Liver (tissue), 9 donors: ENCODE results near the gene UNC45B. TPM values are rescaled to one million over a fixed set of nuclear protein-coding genes. Genes with fewer than 3 reads are reported as not detected.

ENCODE experiments used
- DNase-seq: peaks from one replicate; pipeline ENCODE4 v3.0.0-alpha.2; 2017; ENCODE audit warnings: low spot score
- H3K27ac ChIP-seq, 2 donors: one replicate each; pipeline ENCODE4 v1.7.0; 2013; ENCODE audit warnings: inconsistent platforms in 2 of 2, low read length in 2 of 2, control low read depth in 1 of 2, low read depth in 1 of 2, mild to moderate bottlenecking in 1 of 2
- H3K27me3 ChIP-seq, 4 donors: one replicate each; pipeline versions ENCODE4 v1.6.1 to v1.7.0; 2013; ENCODE audit warnings: low read length in 3 of 4, inconsistent platforms in 1 of 4, mild to moderate bottlenecking in 1 of 4, moderate library complexity in 1 of 4; ENCODE audit not compliant: control insufficient read depth in 4 of 4, insufficient read depth in 4 of 4
- H3K36me3 ChIP-seq, 4 donors: one replicate each; pipeline versions ENCODE4 v1.6.1 to v1.7.0; 2013; ENCODE audit warnings: low read length in 3 of 4, mild to moderate bottlenecking in 3 of 4, low read depth in 1 of 4, moderate library complexity in 1 of 4; ENCODE audit not compliant: control insufficient read depth in 4 of 4, insufficient read depth in 3 of 4
- H3K4me1 ChIP-seq, 4 donors: one replicate each; pipeline versions ENCODE4 v1.6.1 to v1.7.0; 2013; ENCODE audit warnings: low read length in 3 of 4, mild to moderate bottlenecking in 3 of 4, moderate library complexity in 1 of 4; ENCODE audit not compliant: control insufficient read depth in 4 of 4, insufficient read depth in 4 of 4
- H3K4me3 ChIP-seq, 3 donors: one replicate each; pipeline versions ENCODE4 v1.6.1 to v1.7.0; 2013; ENCODE audit warnings: low read length in 3 of 3, control low read depth in 1 of 3, low read depth in 1 of 3, mild to moderate bottlenecking in 1 of 3
- H3K9ac ChIP-seq, 2 donors: one replicate each; pipeline ENCODE4 v1.7.0; 2013; ENCODE audit warnings: low read length in 2 of 2, mild to moderate bottlenecking in 2 of 2, moderate library complexity in 2 of 2, control low read depth in 1 of 2, low read depth in 1 of 2
- H3K9me3 ChIP-seq, 4 donors: one replicate each; pipeline versions ENCODE4 v1.6.1 to v1.7.0; 2013; ENCODE audit warnings: low read length in 3 of 4; ENCODE audit not compliant: control insufficient read depth in 4 of 4
- ATF3 ChIP-seq: IDR thresholded peaks from 2 replicates; pipeline ENCODE4 v1.6.1; 2016; ENCODE audit warnings: antibody characterized with exemption
- EGR1 ChIP-seq, 2 donors: IDR thresholded peaks; 2 replicates each; pipeline ENCODE4 v1.6.1; 2016 to 2018; ENCODE audit warnings: antibody characterized with exemption in 2 of 2, low read depth in 2 of 2
- FOXA2 ChIP-seq: IDR thresholded peaks from 2 replicates; pipeline ENCODE4 v1.6.1; 2016; ENCODE audit warnings: antibody characterized with exemption
- GABPA ChIP-seq, 2 donors: IDR thresholded peaks in 1 of 2; conservative IDR thresholded peaks in 1 of 2; 2 replicates each; pipeline ENCODE4 v1.6.1; 2016; ENCODE audit warnings: antibody characterized with exemption in 2 of 2, mild to moderate bottlenecking in 1 of 2, moderate library complexity in 1 of 2
- RAD21 ChIP-seq, 2 donors: IDR thresholded peaks; 2 replicates each; pipeline ENCODE4 v1.6.1; 2016; ENCODE audit warnings: antibody characterized with exemption in 2 of 2, mild to moderate bottlenecking in 2 of 2
- SP1 ChIP-seq: IDR thresholded peaks from 2 replicates; pipeline ENCODE4 v1.6.1; 2018; ENCODE audit warnings: antibody characterized with exemption, mild to moderate bottlenecking
- TAF1 ChIP-seq: conservative IDR thresholded peaks from 2 replicates; pipeline ENCODE4 v1.6.1; 2016; ENCODE audit warnings: antibody characterized with exemption, mild to moderate bottlenecking
- YY1 ChIP-seq: IDR thresholded peaks from 2 replicates; pipeline ENCODE4 v1.6.1; 2016; ENCODE audit warnings: antibody characterized with exemption, mild to moderate bottlenecking
- ZBTB33 ChIP-seq: IDR thresholded peaks from 2 replicates; pipeline ENCODE4 v1.6.1; 2016; ENCODE audit warnings: antibody characterized with exemption
- WGBS: extraction: QIAGEN DNeasy Blood & Tissue Kit; methylation state at CpG from one replicate; pipeline ENCODE4 v1.1.7; 2013; 5-methylcytosine and 5-hydroxymethylcytosine counted together
- polyA plus RNA-seq, 2 donors: library from polyadenylated mRNA; stranded (reverse) in 1 of 2; unstranded in 1 of 2; fragments of 200-250 nt in 1 of 2; fragments of >200 nt in 1 of 2; fragmentation: Nextera tagmentation in 1 of 2; extraction: Ambion mirVana in 1 of 2; gene quantifications; one replicate each; pipeline versions ENCODE4 v1.2.1 to v1.2.3, GENCODE V29; 2013 to 2015
- total RNA-seq, 2 donors: library from RNA; depleted of rRNA; stranded (reverse); fragments of >200 nt; gene quantifications; one replicate each; pipeline ENCODE4 v1.2.3, GENCODE V29; 2014
- TF ChIP-seq, protein P1 (sequence below): IDR thresholded peaks from 2 replicates; pipeline ENCODE4 v1.6.1; 2016; ENCODE audit warnings: antibody characterized with exemption, mild to moderate bottlenecking
- donor health status: healthy.
- donor health status: healthy.
- donor health status: healthy.
- donor health status: healthy.
- donor health status: healthy.

Gene UNC45B
- total and polyA plus RNA-seq, 4 donors, result 0.02 to 0.09 TPM; not detected in 2

DNA sequence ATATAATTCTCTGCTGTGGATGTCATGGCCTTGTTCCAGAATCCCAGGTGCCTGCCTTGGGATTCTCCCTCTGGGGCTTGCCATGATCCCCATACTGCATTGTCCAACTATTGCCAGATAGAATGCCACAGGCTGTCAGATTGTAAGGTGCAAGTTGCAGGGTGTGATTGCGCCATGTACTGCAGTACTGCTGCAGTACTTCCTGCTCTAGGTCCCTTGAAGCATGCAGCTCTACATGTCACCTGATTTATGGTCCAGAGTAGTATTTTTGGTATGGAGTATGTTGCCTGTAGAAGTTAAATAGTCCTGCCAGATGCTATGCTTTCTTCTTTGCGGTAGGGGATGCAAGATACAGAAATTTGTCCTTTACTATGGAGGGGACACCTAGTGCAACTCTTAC, 88.3 kb downstream of the UNC45B start (continued):
- TF ChIP-seq, protein P1, sequence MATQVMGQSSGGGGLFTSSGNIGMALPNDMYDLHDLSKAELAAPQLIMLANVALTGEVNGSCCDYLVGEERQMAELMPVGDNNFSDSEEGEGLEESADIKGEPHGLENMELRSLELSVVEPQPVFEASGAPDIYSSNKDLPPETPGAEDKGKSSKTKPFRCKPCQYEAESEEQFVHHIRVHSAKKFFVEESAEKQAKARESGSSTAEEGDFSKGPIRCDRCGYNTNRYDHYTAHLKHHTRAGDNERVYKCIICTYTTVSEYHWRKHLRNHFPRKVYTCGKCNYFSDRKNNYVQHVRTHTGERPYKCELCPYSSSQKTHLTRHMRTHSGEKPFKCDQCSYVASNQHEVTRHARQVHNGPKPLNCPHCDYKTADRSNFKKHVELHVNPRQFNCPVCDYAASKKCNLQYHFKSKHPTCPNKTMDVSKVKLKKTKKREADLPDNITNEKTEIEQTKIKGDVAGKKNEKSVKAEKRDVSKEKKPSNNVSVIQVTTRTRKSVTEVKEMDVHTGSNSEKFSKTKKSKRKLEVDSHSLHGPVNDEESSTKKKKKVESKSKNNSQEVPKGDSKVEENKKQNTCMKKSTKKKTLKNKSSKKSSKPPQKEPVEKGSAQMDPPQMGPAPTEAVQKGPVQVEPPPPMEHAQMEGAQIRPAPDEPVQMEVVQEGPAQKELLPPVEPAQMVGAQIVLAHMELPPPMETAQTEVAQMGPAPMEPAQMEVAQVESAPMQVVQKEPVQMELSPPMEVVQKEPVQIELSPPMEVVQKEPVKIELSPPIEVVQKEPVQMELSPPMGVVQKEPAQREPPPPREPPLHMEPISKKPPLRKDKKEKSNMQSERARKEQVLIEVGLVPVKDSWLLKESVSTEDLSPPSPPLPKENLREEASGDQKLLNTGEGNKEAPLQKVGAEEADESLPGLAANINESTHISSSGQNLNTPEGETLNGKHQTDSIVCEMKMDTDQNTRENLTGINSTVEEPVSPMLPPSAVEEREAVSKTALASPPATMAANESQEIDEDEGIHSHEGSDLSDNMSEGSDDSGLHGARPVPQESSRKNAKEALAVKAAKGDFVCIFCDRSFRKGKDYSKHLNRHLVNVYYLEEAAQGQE, result no peak
- TF ChIP-seq YY1, result no peak

DNA sequence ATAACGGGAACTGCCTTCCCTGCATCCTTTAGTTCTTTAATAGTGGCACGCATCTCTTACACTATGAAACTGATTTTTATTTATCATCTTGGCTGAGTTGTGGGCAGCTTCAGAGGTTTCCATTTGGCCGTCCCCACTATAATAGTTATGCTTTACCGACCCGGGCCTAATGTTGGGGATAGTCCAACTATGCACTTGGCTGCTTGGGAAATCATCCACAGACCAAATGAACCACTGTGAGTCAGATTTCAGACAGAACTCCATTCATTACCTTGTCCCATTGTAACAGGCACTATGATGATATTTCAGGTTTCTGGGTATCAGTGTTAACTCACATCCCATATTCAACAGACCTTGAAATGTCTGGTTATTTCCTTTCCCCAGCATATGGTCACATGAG, 89.2 kb downstream of the UNC45B start:
- H3K36me3 ChIP-seq, result no peaks in the 10 kb centered on the region
- no peak overlapping the region for H3K9ac ChIP-seq
- 71% methylated on average over 5 of the region's 5 CpGs for WGBS
- TF ChIP-seq EGR1 (IDR thresholded peaks at IDR 0.05; ENCODE audit: low read depth in 2 of 2), result no peak
- no peak for TF ChIP-seq ATF3
- no peak for TF ChIP-seq SP1
- no peak for TF ChIP-seq ZBTB33
- H3K4me3 ChIP-seq, result no peak overlapping the region
- H3K27ac ChIP-seq, result no peak overlapping the region
- DNase-seq, result no peak
- peaks cover 0 to 7% (median 4%) of the 10 kb centered on the region in 4 donors for H3K4me1 ChIP-seq
- H3K9me3 ChIP-seq, result no peaks in the 10 kb centered on the region
- H3K27me3 ChIP-seq, result no peaks in the 10 kb centered on the region

DNA sequence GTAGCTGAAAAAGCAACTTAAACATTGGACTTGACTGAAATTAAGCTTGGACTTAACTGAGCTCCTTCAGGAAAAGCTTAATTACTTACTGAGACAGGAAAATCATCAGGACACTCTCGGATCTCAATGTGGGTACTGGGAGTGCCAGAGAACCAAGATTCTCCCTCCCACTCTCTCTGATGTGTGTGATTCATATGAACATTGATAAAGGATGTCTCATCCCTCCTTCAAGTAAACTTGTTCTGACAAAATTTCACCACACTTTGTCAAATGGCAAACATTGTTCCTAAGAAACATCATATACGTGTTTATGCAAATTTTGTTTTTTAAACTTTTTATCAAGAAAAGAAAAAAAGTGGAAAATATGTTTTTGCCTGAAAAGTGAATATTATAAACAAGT, 91.2 kb downstream of the UNC45B start:
- Histone ChIP-seq H3K27ac (no peak overlapping the region), H3K36me3 (no peaks in the 10 kb centered on the region), H3K9me3 (no peaks in the 10 kb centered on the region), H3K4me1 (peaks cover 3 to 19% (median 6%) of the 10 kb centered on the region in 4 donors), H3K27me3 (no peaks in the 10 kb centered on the region), H3K9ac (no peak overlapping the region), H3K4me3 (no peak overlapping the region)
- no peak for TF ChIP-seq GABPA (IDR thresholded peaks at IDR 0.05 in 1 of 2, conservative IDR thresholded peaks at IDR 0.05 in 1 of 2)
- no peak for TF ChIP-seq ZBTB33
- no peak for TF ChIP-seq RAD21 (IDR thresholded peaks at IDR 0.05)
- TF ChIP-seq TAF1, result no peak
- TF ChIP-seq ATF3, result no peak
- no peak for TF ChIP-seq EGR1 (IDR thresholded peaks at IDR 0.05; ENCODE audit: low read depth in 2 of 2)
- no peak for TF ChIP-seq YY1
- TF ChIP-seq FOXA2, result no peak
- 70% methylated on average over 2 of the region's 2 CpGs for WGBS
- DNase-seq, result no peak

Other genes with a start within 250 kb of the UNC45B start
- gene CCT6B, start 186.4 kb upstream of the UNC45B start, total RNA-seq, result 1 to 10 TPM in 1 of 2 donors, under 1 TPM in 1; 0.84 to 1.9 TPM
- 1 to 10 TPM in 1 of 2 donors, under 1 TPM in 1; 0.82 to 2.2 TPM for gene CCT6B, start 186.4 kb upstream of the UNC45B start, polyA plus RNA-seq
- 1 to 10 TPM; 4.9 to 6.9 TPM for gene ZNF830, start 186.3 kb upstream of the UNC45B start, total RNA-seq
- gene ZNF830, start 186.3 kb upstream of the UNC45B start, polyA plus RNA-seq, result 1 to 10 TPM; 3.6 to 4.3 TPM
- 10 to 100 TPM in 1 of 2 donors, 1 to 10 TPM in 1; 9.3 to 21.2 TPM for gene LIG3, start 167.3 kb upstream of the UNC45B start, total RNA-seq
- gene LIG3, start 167.3 kb upstream of the UNC45B start, polyA plus RNA-seq, result 1 to 10 TPM; 3.1 to 5.9 TPM
- gene RFFL, start 84.1 kb upstream of the UNC45B start, total RNA-seq, result 10 to 100 TPM; 24.0 to 28.0 TPM
- 10 to 100 TPM; 15.9 to 20.0 TPM for gene RFFL, start 84.1 kb upstream of the UNC45B start, polyA plus RNA-seq
- 1 to 10 TPM; 3.8 to 6.1 TPM for gene RAD51D, start 28.0 kb upstream of the UNC45B start, total RNA-seq
- gene RAD51D, start 28.0 kb upstream of the UNC45B start, polyA plus RNA-seq, result 1 to 10 TPM; 3.4 to 3.6 TPM
- gene FNDC8, start 26.2 kb upstream of the UNC45B start, total RNA-seq, result not detected
- not detected for gene FNDC8, start 26.2 kb upstream of the UNC45B start, polyA plus RNA-seq
- gene NLE1, start 5.5 kb upstream of the UNC45B start, total RNA-seq, result 1 to 10 TPM; 5.6 to 7.7 TPM
- gene NLE1, start 5.5 kb upstream of the UNC45B start, polyA plus RNA-seq, result 1 to 10 TPM; 2.1 to 6.1 TPM
- not detected for gene SLC35G3, start 46.6 kb downstream of the UNC45B start, total RNA-seq
- not detected for gene SLC35G3, start 46.6 kb downstream of the UNC45B start, polyA plus RNA-seq
- 1 to 10 TPM; 4.2 to 7.8 TPM for gene SLFN5, start 95.3 kb downstream of the UNC45B start, total RNA-seq
- gene SLFN5, start 95.3 kb downstream of the UNC45B start, polyA plus RNA-seq, result 1 to 10 TPM; 1.9 to 2.6 TPM
- 10 to 100 TPM; 10.1 to 18.7 TPM for gene SLFN11, start 225.8 kb downstream of the UNC45B start, total RNA-seq
- gene SLFN11, start 225.8 kb downstream of the UNC45B start, polyA plus RNA-seq, result 1 to 10 TPM; 1.6 to 2.3 TPM